Measurements from ENCODE around the gene HOXD9.

GRCh38 chr2:176138526-176138922 lies 16.0 kb downstream of the HOXD9 start:
- no peak for TF ChIP-seq CTCF (conservative IDR thresholded peaks at IDR 0.05; ENCODE audit: low read length)
- TF ChIP-seq EZH2phosphoT487 (IDR thresholded peaks at IDR 0.05; ENCODE audit: borderline replicate concordance), result no peak

Data from Loucy (cell line).